Fibroblast of lung (primary cell): Measurements from ENCODE around the gene SLC16A5.
"Not testable (repeated sequence)": the region's sequence is repeated elsewhere in the genome, so short reads cannot be mapped to it uniquely, and the experiment has no call there.

Experiments
- EZH2 ChIP-seq: IDR thresholded peaks from 2 replicates; pipeline ENCODE4 v1.5.1; 2012; ENCODE audit warnings: low read length, control low read depth, mild to moderate bottlenecking; ENCODE audit errors: missing control alignments
- TF ChIP-seq, protein P1 (sequence below), 2 donors: IDR thresholded peaks in 1 of 2; conservative IDR thresholded peaks in 1 of 2; 1 replicate in 1 of 2; 2 replicates in 1 of 2; pipeline ENCODE4 v1.5.1; 2011 to 2012; ENCODE audit warnings: low read length in 2 of 2, control low read depth in 1 of 2, inconsistent platforms in 1 of 2, low read depth in 1 of 2, mild to moderate bottlenecking in 1 of 2

DNA sequence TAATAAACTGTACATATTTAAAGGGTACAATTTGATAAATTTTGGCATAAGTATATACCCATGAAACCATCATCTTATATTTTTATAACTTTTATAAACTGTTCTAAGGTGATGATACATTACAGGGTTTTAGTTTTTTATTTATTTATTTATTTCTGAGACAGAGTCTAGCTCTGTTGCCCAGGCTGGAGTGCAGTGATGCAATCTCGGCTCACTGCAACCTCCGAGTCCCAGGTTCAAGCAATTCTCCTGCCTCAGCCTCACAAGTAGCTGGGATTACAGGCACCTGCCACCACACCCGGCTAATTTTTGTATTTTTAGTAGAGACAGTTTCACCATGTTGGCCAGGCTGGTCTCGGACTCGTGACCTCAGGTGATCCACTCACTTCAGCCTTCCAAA, 40.2 kb downstream of the SLC16A5 start:
- TF ChIP-seq, protein P1, sequence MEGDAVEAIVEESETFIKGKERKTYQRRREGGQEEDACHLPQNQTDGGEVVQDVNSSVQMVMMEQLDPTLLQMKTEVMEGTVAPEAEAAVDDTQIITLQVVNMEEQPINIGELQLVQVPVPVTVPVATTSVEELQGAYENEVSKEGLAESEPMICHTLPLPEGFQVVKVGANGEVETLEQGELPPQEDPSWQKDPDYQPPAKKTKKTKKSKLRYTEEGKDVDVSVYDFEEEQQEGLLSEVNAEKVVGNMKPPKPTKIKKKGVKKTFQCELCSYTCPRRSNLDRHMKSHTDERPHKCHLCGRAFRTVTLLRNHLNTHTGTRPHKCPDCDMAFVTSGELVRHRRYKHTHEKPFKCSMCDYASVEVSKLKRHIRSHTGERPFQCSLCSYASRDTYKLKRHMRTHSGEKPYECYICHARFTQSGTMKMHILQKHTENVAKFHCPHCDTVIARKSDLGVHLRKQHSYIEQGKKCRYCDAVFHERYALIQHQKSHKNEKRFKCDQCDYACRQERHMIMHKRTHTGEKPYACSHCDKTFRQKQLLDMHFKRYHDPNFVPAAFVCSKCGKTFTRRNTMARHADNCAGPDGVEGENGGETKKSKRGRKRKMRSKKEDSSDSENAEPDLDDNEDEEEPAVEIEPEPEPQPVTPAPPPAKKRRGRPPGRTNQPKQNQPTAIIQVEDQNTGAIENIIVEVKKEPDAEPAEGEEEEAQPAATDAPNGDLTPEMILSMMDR (conservative IDR thresholded peaks at IDR 0.05 in 1 of 2, IDR thresholded peaks at IDR 0.05 in 1 of 2; ENCODE audit: low read depth in 1 of 2, low read length in 2 of 2): not testable (repeated sequence)
- TF ChIP-seq EZH2: not testable (repeated sequence)
